K562 (cell line): ENCODE results near the gene PHKG1. TPM values are rescaled to one million over a fixed set of nuclear protein-coding genes. Genes with fewer than 3 reads are reported as not detected.

Experiments
- ADNP ChIP-seq: fragments of 200-800 bp; sonication (Bioruptor generic); IDR thresholded peaks from 2 replicates; pipeline ENCODE4 v1.6.1; 2016; ENCODE audit warnings: missing genetic modification characterization, missing compliant biosample characterization
- CBFA2T3 ChIP-seq: fragments of 450-650 bp; IDR thresholded peaks from 2 replicates; pipeline ENCODE4 v1.6.1; 2017
- CHD2 ChIP-seq: IDR thresholded peaks from 2 replicates; pipeline ENCODE4 v1.6.1; 2011; ENCODE audit warnings: low read depth, low read length
- CREB1 ChIP-seq, 2 experiments: sonication (generic) in 1 of 2; formaldehyde crosslinking in 1 of 2; IDR thresholded peaks; 2 replicates each; pipeline versions ENCODE4 v1.6.1 to v1.8.0; 2012 to 2022; ENCODE audit warnings: inconsistent platforms in 1 of 2, mild to moderate bottlenecking in 1 of 2, missing genetic modification reagents in 1 of 2, moderate library complexity in 1 of 2
- CTCF ChIP-seq, 3 experiments: IDR thresholded peaks in 2 of 3; conservative IDR thresholded peaks in 1 of 3; 2 replicates each; pipeline ENCODE4 v1.5.1; 2011 to 2012; ENCODE audit warnings: low read length in 3 of 3, mild to moderate bottlenecking in 3 of 3, control low read depth in 2 of 3, improper control_type of control experiment in 1 of 3, inconsistent platforms in 1 of 3, low read depth in 1 of 3, mixed read lengths in 1 of 3, moderate library complexity in 1 of 3; ENCODE audit not compliant: insufficient read depth in 2 of 3
- ERF ChIP-seq: fragments of 450-650 bp; formaldehyde crosslinking; IDR thresholded peaks from 2 replicates; pipeline ENCODE4 v1.4.0; 2020; ENCODE audit warnings: mild to moderate bottlenecking, mixed read lengths
- MED1 ChIP-seq: sonication (generic); formaldehyde crosslinking; IDR thresholded peaks from 2 replicates; pipeline ENCODE4 v1.8.1; 2023; ENCODE audit warnings: missing genetic modification reagents, borderline replicate concordance
- MITF ChIP-seq: IDR thresholded peaks from 2 replicates; pipeline ENCODE4 v1.6.1; 2014; ENCODE audit warnings: antibody characterized with exemption
- MXD1 ChIP-seq: fragments of 250-450 bp; sonication (Bioruptor Pico); IDR thresholded peaks from 2 replicates; pipeline ENCODE4 v1.8.0; 2021; ENCODE audit warnings: borderline replicate concordance, mild to moderate bottlenecking, moderate library complexity; ENCODE audit not compliant: poor library complexity, severe bottlenecking
- NKRF ChIP-seq: fragments of 450-650 bp; IDR thresholded peaks from 2 replicates; pipeline ENCODE4 v1.6.1; 2016; ENCODE audit warnings: borderline replicate concordance
- TFAP4 ChIP-seq: sonication (generic); formaldehyde crosslinking; IDR thresholded peaks from 2 replicates; pipeline ENCODE4 v1.8.0; 2022; ENCODE audit warnings: missing genetic modification reagents, mild to moderate bottlenecking, moderate library complexity, borderline replicate concordance
- TRIM28 ChIP-seq: fragments of 450-650 bp; IDR thresholded peaks from 2 replicates; pipeline ENCODE4 v1.6.1; 2017
- USF2 ChIP-seq: sonication (generic); formaldehyde crosslinking; IDR thresholded peaks from 2 replicates; pipeline ENCODE4 v1.5.0; 2020; ENCODE audit warnings: missing genetic modification reagents
- ZBTB2 ChIP-seq: fragments of 450-650 bp; IDR thresholded peaks from 2 replicates; pipeline ENCODE4 v1.6.1; 2016; ENCODE audit warnings: antibody characterized with exemption
- ZNF217 ChIP-seq: sonication (generic); formaldehyde crosslinking; IDR thresholded peaks from 2 replicates; pipeline ENCODE4 v1.8.0; 2022; ENCODE audit warnings: mild to moderate bottlenecking, missing genetic modification reagents
- ZNF830 ChIP-seq: fragments of 250-450 bp; sonication (Bioruptor Pico); IDR thresholded peaks from 2 replicates; pipeline ENCODE4 v1.5.0; 2021; ENCODE audit warnings: mild to moderate bottlenecking
- polyA plus RNA-seq, 8 experiments: library from polyadenylated mRNA; depleted of rRNA in 4 of 8; stranded (reverse) in 5 of 8; unstranded in 3 of 8; fragments of >200 nt; fragmentation: Nextera tagmentation in 2 of 8; fragmentation: Illumina TruSeq in 1 of 8; extraction: Ambion mirVana in 2 of 8; extraction: Trizol in 1 of 8; gene quantifications; 2 replicates each; pipeline versions ENCODE4 v1.2.1 to v1.2.3, GENCODE V29; 2011 to 2014; ENCODE audit warnings: inconsistent platforms in 1 of 8, missing spikeins in 1 of 8
- total RNA-seq, 7 experiments: library from RNA; depleted of rRNA in 6 of 7; stranded (reverse); fragments of >200 nt in 6 of 7; fragmentation: Illumina TruSeq in 2 of 7; extraction: Trizol in 2 of 7; gene quantifications; 2 replicates each; pipeline versions ENCODE4 v1.2.1 to v1.2.3, GENCODE V29; 2011 to 2021; ENCODE audit warnings: low replicate concordance in 1 of 7

The PHKG1 gene
- total and polyA plus RNA-seq, 9 of the 15 experiments (the other 6 are each of a cell fraction or from before 2014, with no cell fraction given) = 0.10 to 0.83 (median 0.46) TPM

GRCh38 chr7:56033671-56034432 lies 58.9 kb downstream of the PHKG1 start (continued):
- no peak for TF ChIP-seq ZBTB2
- TF ChIP-seq CTCF (IDR thresholded peaks at IDR 0.05 in 2 of 3, conservative IDR thresholded peaks at IDR 0.05 in 1 of 3; ENCODE audit: insufficient read depth in 2 of 3, low read depth in 1 of 3, low read length in 3 of 3) = peak; percentile 37 to 59 (median 46); a peak in 5 of 6 replicates
- TF ChIP-seq ZNF217 (CRISPR knock-in tag) = no peak
- TF ChIP-seq ZNF830 = no peak
- TF ChIP-seq TRIM28 = no peak; the same call in 1 of the 2 replicates
- no peak for TF ChIP-seq MITF
- no peak for TF ChIP-seq CBFA2T3
- TF ChIP-seq ADNP (tag) = no peak
- no peak for TF ChIP-seq MED1 (CRISPR knock-in tag)
- TF ChIP-seq TFAP4 (CRISPR knock-in tag) = peak; percentile 55; the same call in 1 of the 2 replicates
- no peak for TF ChIP-seq CHD2
- TF ChIP-seq NKRF = no peak; the same call in 1 of the 2 replicates
- TF ChIP-seq USF2 (CRISPR knock-in tag) = no peak
- no peak for TF ChIP-seq ERF (CRISPR knock-in tag)
- no peak for TF ChIP-seq CREB1 (IDR thresholded peaks at IDR 0.05)
- TF ChIP-seq CREB1 (CRISPR knock-in tag; IDR thresholded peaks at IDR 0.05) = no peak
- no peak for TF ChIP-seq MXD1
